HG02623 (cell line): Measurements from ENCODE around the gene PSEN1.

ENCODE experiments used
- ATAC-seq: cut with Tn5 transposase; IDR thresholded peaks from one replicate; pipeline ENCODE4 v1.9.1; 2021; ENCODE audit warnings: moderate library complexity; ENCODE audit not compliant: unreplicated experiment

The PSEN1 gene

GRCh38 chr14:73211251-73212040, 75.1 kb downstream of the PSEN1 start:
- no peak for ATAC-seq

GRCh38 chr14:73216030-73216429, 79.7 kb downstream of the PSEN1 start:
- ATAC-seq: no peak

GRCh38 chr14:73217411-73217810, 81.1 kb downstream of the PSEN1 start:
- ATAC-seq: no peak

GRCh38 chr14:73220061-73220460, 83.8 kb downstream of the PSEN1 start:
- ATAC-seq: no peak

GRCh38 chr14:73220634-73221033, 84.3 kb downstream of the PSEN1 start:
- ATAC-seq: no peak

- ATAC-seq: no peak
These were observed 85.6 kb downstream of the PSEN1 start for GRCh38 chr14:73221945-73222344.

- ATAC-seq: no peak
These were observed 86.7 kb downstream of the PSEN1 start for GRCh38 chr14:73223049-73223448.

- no peak for ATAC-seq
These were observed 89.2 kb downstream of the PSEN1 start for GRCh38 chr14:73225496-73225895.

GRCh38 chr14:73227812-73228781, 91.8 kb downstream of the PSEN1 start:
- ATAC-seq: no peak

GRCh38 chr14:73230051-73230450, 93.7 kb downstream of the PSEN1 start:
- no peak for ATAC-seq

GRCh38 chr14:73231981-73232851, 95.9 kb downstream of the PSEN1 start:
- ATAC-seq: no peak

- ATAC-seq: no peak
These were observed 96.7 kb downstream of the PSEN1 start for GRCh38 chr14:73232984-73233383.

GRCh38 chr14:73233564-73233963, 97.3 kb downstream of the PSEN1 start:
- ATAC-seq: no peak

GRCh38 chr14:73234029-73234428, 97.7 kb downstream of the PSEN1 start:
- no peak for ATAC-seq

- no peak for ATAC-seq
These were observed 98.5 kb downstream of the PSEN1 start for GRCh38 chr14:73234586-73235394.

GRCh38 chr14:73235531-73236155, 99.3 kb downstream of the PSEN1 start:
- ATAC-seq: no peak

- ATAC-seq: no peak
These were observed 99.8 kb downstream of the PSEN1 start for GRCh38 chr14:73236157-73236556.

GRCh38 chr14:73236752-73237218, 100.5 kb downstream of the PSEN1 start:
- no peak for ATAC-seq

GRCh38 chr14:73237219-73237785, 101.0 kb downstream of the PSEN1 start, which contains the start of gene PAPLN:
TSS of gene PAPLN (plus strand) at chr14:73237506. CDS start at chr14:73239779, 2,273 bp downstream.
- no peak for ATAC-seq
